Mononuclear cell (primary cell): ENCODE results near the gene POLR1G. TPM values are rescaled to one million over a fixed set of nuclear protein-coding genes. Genes with fewer than 3 reads are reported as not detected.
A peak's percentile ranks its signal among the peaks of the same experiment; 100 is the strongest.

Experiments used
- H3K27me3 ChIP-seq: 2 replicates; pipeline ENCODE4 v1.6.0; 2011; ENCODE audit warnings: low read length, control low read depth; ENCODE audit not compliant: insufficient read depth
- H3K4me1 ChIP-seq: 2 replicates; pipeline ENCODE4 v1.5.1; 2011; ENCODE audit warnings: mild to moderate bottlenecking, low read length, control low read depth; ENCODE audit not compliant: insufficient read depth
- H3K4me3 ChIP-seq: 2 replicates; pipeline ENCODE4 v1.5.1; 2011; ENCODE audit warnings: mild to moderate bottlenecking, low read length, moderate library complexity
- H3K9me3 ChIP-seq: 2 replicates; pipeline ENCODE4 v1.5.1; 2011; ENCODE audit warnings: low read depth, mild to moderate bottlenecking, control low read depth, low read length
- total RNA-seq: library from RNA; depleted of rRNA; stranded (reverse); fragments of >200 nt; gene quantifications from one replicate; pipeline ENCODE4 v1.2.3, GENCODE V29; 2012

POLR1G gene
- total RNA-seq, 1 donor: 0.10 TPM

DNA sequence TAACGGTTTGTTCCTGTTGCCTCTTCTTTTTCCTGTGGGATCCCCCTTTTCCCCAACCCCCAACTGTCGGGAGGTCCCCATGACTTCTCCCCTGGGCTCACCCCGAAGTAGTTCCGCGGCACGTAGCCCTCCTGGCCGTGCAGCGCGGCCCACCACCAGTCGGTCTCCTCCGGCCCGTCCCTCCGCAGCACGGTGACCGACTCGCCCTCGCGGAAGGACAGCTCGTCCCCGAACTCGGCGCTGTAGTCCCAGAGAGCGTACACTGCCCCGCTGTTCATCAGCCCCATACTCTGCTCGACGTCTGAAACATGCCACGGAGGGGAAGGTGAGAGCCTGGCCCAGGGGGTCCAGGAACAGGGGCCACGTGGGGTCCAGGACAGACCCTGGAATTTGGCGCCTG is 24.0 kb upstream of the POLR1G start:
- Histone ChIP-seq H3K9me3 (no peaks in the 10 kb centered on the region), H3K27me3 (peaks cover 25% of the 10 kb centered on the region), H3K4me3 (no peak overlapping the region), H3K4me1 (no peaks in the 10 kb centered on the region)

GRCh38 chr19:45385392-45386221 is 20.8 kb upstream of the POLR1G start:
- no peak overlapping the region for H3K4me3 ChIP-seq
- H3K9me3 ChIP-seq: no peaks in the 10 kb centered on the region
- no peaks in the 10 kb centered on the region for H3K4me1 ChIP-seq
- peaks cover 25% of the 10 kb centered on the region for H3K27me3 ChIP-seq

GRCh38 chr19:45391346-45391745 is 15.1 kb upstream of the POLR1G start:
- H3K4me1 ChIP-seq: no peaks in the 10 kb centered on the region
- H3K9me3 ChIP-seq: no peaks in the 10 kb centered on the region
- peaks cover 12% of the 10 kb centered on the region for H3K27me3 ChIP-seq
- H3K4me3 ChIP-seq: no peak overlapping the region

DNA sequence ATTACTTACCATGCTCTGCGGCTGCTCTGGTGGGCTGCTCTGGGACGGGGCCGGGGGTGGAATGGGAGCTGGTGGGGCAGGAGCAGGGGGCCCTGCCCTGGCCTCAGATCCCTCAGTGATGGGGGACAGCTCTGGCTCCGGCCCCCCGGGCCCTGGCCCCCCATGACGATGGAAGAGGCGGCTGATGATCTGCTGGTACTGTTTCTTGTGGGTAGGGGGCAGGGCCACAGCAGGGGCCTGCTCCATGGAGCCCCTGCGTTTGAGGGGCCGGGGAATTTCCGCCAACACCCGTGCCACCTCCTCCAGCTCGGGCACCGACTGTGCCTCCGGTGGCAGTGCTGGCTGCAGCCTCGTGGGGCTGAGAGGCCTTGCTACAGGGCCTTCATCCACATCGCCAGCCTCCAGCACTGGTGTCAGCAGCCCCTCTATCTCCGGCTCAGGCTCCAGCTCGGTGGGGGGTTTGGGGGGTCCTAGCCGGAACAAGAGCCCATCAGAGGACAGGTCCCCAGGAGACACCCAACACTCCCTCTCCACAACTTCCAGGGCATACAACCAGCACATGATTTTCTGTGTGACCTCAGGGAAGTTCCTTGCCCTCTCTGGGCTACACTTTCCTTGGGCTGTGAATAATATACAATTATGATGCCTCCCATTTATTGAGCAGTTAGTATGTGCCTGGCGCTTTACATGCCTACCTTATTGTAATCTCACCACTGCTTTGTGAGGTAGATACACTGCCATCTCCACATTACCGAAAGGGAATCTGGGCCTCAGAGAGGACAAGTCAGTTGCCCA is 14.4 kb upstream of the POLR1G start:
- Histone ChIP-seq H3K27me3 (peaks cover 13% of the 10 kb centered on the region), H3K4me1 (no peaks in the 10 kb centered on the region), H3K9me3 (no peaks in the 10 kb centered on the region), H3K4me3 (no peak overlapping the region)

- H3K4me3 ChIP-seq: no peak overlapping the region
- H3K27me3 ChIP-seq: peaks cover 28% of the 10 kb centered on the region
- H3K9me3 ChIP-seq: no peaks in the 10 kb centered on the region
- peaks cover 7% of the 10 kb centered on the region for H3K4me1 ChIP-seq
Measured at GRCh38 chr19:45395821-45396617, 10.4 kb upstream of the POLR1G start.

- no peaks in the 10 kb centered on the region for H3K9me3 ChIP-seq
- H3K4me1 ChIP-seq: peaks cover 27% of the 10 kb centered on the region
- no peak overlapping the region for H3K4me3 ChIP-seq
- H3K27me3 ChIP-seq: peaks cover 60% of the 10 kb centered on the region
Measured at GRCh38 chr19:45400192-45400591, 6.3 kb upstream of the POLR1G start.

GRCh38 chr19:45401815-45402214 is 4.6 kb upstream of the POLR1G start:
- Histone ChIP-seq H3K4me1 (peaks cover 40% of the 10 kb centered on the region), H3K4me3 (no peak overlapping the region), H3K9me3 (no peaks in the 10 kb centered on the region), H3K27me3 (peaks cover 55% of the 10 kb centered on the region)

- no peaks in the 10 kb centered on the region for H3K9me3 ChIP-seq
- H3K4me1 ChIP-seq: peaks cover 47% of the 10 kb centered on the region
- H3K27me3 ChIP-seq: peaks cover 51% of the 10 kb centered on the region
- H3K4me3 ChIP-seq: no peak overlapping the region
Measured at GRCh38 chr19:45402298-45403061, 4.0 kb upstream of the POLR1G start.

DNA sequence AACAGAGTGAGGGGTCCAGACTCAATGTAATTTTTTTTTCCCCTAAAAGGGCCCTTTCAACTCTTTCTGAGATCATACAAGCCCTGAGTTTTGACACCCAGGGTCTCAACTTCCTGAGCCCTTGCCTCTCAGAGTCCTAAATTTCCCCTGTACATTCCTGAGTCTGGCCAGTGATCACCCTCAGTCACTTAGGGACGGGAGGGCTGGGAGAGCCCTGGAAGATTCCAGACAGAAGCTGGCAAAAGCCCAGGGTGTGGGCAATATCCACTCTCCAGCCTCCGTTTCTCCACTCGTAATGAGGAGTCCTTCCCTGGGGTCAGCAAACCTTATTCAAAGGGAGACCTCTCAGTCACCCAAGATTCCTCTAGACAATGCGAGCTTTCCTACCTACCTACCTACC is 3.2 kb upstream of the POLR1G start:
- H3K9me3 ChIP-seq: no peaks in the 10 kb centered on the region
- H3K4me3 ChIP-seq: no peak overlapping the region
- H3K27me3 ChIP-seq: peaks cover 43% of the 10 kb centered on the region
- peaks cover 49% of the 10 kb centered on the region for H3K4me1 ChIP-seq

GRCh38 chr19:45403781-45404556 is 2.5 kb upstream of the POLR1G start:
- Histone ChIP-seq H3K9me3 (no peaks in the 10 kb centered on the region), H3K4me1 (peaks cover 49% of the 10 kb centered on the region), H3K4me3 (no peak overlapping the region), H3K27me3 (peaks cover 39% of the 10 kb centered on the region)

- H3K4me3 ChIP-seq: peak within 1 kb of the TSS; percentile 72
- H3K4me1 ChIP-seq: peaks cover 56% of the 10 kb centered on the region
- H3K9me3 ChIP-seq: no peaks in the 10 kb centered on the region
- H3K27me3 ChIP-seq: peaks cover 39% of the 10 kb centered on the region
Measured at GRCh38 chr19:45404557-45405434, 1.6 kb upstream of the POLR1G start, which contains the start of gene PPP1R13L. TSS of gene PPP1R13L (minus strand) at chr19:45405069. CDS start at chr19:45398318, 6,751 bp downstream.

DNA sequence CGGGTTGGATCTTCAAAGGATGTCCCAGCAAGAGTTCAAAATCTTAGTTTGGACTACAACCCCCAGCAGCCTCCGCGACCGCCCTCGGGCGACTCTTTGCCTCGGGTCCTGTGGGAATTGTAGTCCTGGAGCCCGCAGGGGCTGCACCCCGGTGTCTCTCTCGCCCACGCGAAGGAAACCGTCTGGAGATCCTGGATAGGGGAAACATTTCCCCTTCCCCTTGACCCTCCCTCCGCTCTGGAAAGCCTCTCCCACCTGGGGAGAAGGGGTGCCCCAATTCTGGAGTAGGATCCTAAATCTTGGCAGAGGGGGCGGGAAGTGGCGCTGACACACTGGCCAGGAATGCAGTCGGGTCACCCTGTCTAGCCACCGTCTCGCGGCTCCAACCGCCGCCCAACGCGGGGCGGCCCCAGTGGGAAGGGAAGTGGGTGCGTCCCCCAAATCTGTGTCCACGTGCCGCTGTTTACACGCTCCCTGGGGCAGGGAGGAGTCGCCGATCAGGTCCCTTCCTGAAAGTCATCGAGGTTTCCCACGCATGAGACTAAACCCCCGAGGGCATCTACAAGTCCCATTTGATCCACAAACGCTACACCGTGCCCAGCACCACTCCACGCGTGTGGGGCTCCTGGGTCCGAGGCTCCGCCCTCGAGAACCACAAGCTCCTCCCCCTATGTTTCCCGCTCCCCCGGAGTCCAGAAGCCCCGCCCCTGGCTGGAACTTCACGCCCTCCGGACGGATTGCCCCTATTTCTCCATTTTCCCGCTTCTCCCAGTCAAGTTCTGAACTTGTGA is 814 bp upstream of the POLR1G start:
- Histone ChIP-seq H3K4me1 (peaks cover 56% of the 10 kb centered on the region), H3K4me3 (peak overlapping the region; percentile 72)

More for the DNA sequence above, 814 bp upstream of the POLR1G start:
- no peaks in the 10 kb centered on the region for H3K9me3 ChIP-seq
- H3K27me3 ChIP-seq: peaks cover 35% of the 10 kb centered on the region
